VCaP (cell line): ENCODE data around the gene STK11IP.

ENCODE experiments used
- H3K27ac ChIP-seq: fragments of 450-650 bp; 2 replicates; pipeline ENCODE4 v1.5.1; 2017
- TF ChIP-seq, protein P1 (sequence below): fragments of 450-650 bp; conservative IDR thresholded peaks from 2 replicates; pipeline ENCODE4 v1.5.1; 2017; ENCODE audit warnings: mild to moderate bottlenecking, moderate library complexity

STK11IP gene

DNA sequence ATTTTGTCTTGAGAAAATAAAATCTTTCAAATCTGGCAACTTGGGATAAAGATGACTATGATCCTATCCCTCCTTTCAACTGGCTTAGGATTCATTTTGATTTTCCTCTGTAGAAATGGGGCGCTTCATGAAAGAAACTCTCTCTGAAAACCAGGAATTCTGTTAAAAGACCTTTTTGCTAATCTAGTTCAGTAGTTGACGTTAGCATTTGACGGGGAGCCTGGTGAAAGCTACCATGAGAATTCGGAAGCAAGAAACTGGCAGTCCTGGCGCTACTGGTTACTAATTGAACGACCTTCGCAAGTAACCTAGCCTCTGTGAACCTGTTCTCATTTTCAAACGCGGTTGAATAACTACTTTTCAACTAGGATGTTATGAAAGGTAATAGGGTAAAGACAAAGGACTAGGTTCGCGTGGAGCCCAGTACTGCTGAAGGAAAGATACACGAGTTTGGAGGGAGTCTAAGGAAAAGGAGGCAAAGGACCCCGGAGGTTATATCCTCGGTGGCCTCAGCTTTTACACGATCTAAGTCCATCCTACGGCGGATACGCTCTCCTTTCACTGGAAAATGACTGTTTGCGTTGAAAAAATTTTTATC is 604 bp upstream of the STK11IP start:
- TF ChIP-seq, protein P1, sequence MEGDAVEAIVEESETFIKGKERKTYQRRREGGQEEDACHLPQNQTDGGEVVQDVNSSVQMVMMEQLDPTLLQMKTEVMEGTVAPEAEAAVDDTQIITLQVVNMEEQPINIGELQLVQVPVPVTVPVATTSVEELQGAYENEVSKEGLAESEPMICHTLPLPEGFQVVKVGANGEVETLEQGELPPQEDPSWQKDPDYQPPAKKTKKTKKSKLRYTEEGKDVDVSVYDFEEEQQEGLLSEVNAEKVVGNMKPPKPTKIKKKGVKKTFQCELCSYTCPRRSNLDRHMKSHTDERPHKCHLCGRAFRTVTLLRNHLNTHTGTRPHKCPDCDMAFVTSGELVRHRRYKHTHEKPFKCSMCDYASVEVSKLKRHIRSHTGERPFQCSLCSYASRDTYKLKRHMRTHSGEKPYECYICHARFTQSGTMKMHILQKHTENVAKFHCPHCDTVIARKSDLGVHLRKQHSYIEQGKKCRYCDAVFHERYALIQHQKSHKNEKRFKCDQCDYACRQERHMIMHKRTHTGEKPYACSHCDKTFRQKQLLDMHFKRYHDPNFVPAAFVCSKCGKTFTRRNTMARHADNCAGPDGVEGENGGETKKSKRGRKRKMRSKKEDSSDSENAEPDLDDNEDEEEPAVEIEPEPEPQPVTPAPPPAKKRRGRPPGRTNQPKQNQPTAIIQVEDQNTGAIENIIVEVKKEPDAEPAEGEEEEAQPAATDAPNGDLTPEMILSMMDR = no peak
- peak overlapping the region; percentile 94 for H3K27ac ChIP-seq

DNA sequence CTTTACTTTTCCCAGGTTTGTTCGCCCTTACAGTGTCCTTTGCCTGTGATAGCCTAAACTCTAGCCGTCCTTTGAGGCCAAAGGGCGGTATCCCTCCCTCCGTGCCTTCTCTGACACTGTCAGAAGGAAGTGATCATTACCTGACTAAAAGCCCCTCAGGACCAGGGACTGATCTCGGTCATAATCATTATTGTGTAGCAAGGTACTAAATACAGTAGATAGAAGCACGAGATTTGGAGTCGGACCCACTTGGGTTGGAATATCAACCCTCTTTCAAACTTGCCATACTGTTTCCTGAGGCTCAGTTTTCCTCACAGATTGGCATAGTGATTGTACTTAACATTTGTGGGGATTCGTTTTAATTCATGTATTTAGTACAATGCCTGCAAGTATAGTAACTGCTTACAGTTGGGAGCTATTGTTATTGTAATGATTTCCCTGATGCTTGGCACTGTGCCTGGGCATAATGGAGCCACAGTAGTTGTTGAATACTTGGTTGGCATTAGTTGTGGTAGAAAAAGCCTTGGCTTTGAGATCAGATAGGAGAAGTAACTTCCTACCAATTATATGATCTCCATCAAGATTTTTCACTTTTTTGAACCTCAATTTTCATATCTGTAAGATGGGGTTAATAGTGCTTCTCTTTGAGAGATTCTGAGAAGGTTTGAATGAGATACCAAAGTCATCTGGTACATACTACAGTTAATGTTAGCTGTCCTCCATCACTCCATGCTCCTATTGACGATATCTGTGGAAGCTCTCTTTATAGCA is 836 bp downstream of the STK11IP start:
- TF ChIP-seq, protein P1 = no peak
- peak overlapping the region; percentile 94 for H3K27ac ChIP-seq

DNA sequence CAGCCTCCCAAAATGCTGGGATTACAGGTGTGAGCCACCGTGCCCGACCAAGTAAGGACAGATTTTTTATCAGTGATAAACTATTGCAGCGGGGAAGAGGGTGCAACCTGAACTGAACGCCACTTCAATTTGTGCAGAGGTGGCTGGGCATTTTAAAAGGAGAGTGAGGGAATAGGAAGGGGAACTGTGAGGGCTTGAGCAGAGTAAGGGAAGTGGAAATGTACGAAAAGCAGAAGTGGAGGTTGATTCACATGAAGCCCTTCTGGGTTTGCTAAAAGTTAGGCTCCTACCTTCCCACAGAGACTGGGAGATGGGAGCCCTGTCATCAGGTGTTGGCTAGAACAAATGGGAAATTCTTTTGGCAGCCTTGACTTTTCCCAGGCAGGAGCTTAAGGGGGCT is 6.1 kb downstream of the STK11IP start:
- TF ChIP-seq, protein P1 = no peak
- H3K27ac ChIP-seq = no peak overlapping the region

DNA sequence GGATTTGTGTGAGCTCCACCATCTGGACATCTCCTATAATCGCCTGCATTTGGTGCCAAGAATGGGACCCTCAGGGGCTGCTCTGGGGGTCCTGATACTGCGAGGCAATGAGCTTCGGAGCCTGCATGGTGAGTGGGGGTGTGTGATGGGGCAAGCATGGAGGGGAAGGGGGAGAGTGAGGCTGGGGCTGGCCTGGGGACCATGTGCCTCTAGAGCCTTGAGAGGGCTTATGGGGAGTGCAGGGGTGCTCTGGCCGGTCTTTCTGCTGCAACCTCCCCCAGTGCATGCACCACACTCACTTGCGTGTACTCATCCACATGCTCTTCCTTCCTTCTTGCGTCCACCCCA is 7.9 kb downstream of the STK11IP start:
- TF ChIP-seq, protein P1 = no peak
- H3K27ac ChIP-seq = no peak overlapping the region

DNA sequence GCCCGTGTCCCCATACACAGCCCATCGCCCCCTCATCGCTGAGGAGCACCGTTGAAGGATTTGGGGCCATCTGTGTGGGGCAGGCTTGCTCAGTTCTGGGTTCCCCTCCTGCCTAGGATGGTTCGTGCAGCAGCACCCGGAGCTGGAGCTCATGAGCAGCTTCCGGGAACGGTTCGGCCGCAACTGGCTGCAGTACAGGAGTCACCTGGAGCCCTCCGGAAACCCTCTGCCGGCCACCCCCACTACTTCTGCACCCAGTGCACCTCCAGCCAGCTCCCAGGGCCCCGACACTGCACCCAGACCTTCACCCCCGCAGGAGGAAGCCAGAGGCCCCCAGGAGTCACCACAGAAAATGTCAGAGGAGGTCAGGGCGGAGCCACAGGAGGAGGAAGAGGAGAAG is 10.3 kb downstream of the STK11IP start:
- TF ChIP-seq, protein P1 = no peak
- H3K27ac ChIP-seq = no peak overlapping the region

DNA sequence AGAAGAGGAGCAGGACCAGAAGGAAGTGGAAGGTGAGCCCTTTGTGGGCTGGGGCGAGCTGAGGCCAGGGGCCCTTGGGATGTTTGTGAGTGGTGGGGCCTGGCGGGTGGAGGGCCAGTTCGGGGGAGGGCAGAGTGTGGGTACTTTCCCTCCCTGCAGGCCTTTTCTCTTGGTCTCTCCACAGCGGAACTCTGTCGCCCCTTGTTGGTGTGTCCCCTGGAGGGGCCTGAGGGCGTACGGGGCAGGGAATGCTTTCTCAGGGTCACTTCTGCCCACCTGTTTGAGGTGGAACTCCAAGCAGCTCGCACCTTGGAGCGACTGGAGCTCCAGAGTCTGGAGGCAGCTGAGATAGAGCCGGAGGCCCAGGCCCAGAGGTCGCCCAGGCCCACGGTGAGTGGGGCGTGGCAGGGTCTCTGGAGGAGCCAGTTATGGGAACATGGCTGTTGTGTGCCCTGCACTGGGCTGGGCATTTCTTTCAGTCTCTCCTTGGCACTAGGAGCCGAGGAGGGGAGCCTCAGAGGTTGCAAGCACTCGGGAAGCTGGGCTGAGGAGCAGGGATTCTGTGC is 10.8 kb downstream of the STK11IP start:
- TF ChIP-seq, protein P1 = no peak

DNA sequence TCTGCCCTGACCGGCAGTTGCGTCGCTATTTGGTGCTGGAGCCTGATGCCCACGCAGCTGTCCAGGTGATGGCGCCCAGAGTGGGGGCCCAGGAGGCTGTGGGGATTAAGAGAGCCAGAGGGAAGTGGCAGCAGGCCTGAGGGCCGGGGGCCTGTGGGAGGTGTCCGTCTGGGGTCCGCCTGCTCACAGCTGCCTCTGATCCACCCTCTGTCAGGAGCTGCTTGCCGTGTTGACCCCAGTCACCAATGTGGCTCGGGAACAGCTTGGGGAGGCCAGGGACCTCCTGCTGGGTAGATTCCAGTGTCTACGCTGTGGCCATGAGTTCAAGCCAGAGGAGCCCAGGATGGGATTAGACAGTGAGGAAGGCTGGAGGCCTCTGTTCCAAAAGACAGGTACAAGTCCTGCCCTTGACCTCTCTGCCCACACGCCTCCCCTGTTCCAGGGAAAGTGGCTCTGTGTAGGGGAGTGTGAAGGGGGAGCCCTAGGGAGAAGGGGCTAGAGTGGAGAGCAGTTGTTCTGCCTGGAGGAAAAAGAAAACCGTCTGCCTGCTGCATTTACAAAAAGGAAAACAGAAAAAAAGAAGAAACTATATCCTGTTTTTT is 11.6 kb downstream of the STK11IP start:
- H3K27ac ChIP-seq = no peak overlapping the region
- TF ChIP-seq, protein P1 = no peak

More for the DNA sequence above, 10.8 kb downstream of the STK11IP start:
- H3K27ac ChIP-seq = no peak overlapping the region
